GM13977 (cell line): Measurements from ENCODE around the gene ATP6V1B1.

ENCODE experiments used
- DNase-seq: peaks from one replicate; pipeline ENCODE4 v3.0.0; 2012; ENCODE audit warnings: low spot score
- CTCF ChIP-seq: IDR thresholded peaks from 2 replicates; pipeline ENCODE4 v1.5.1; 2012; ENCODE audit warnings: mild to moderate bottlenecking, control low read depth; ENCODE audit not compliant: insufficient read depth; ENCODE audit errors: extremely low read depth, missing control alignments
- in situ Hi-C: fragments of 300-500 bp; cut with MboI; formaldehyde crosslinking; loops from one replicate; pipeline ENCODE4 v1.12.0; 2022; ENCODE audit warnings: low sequenced_read_pairs, low pct_unique_long_range_greater_than_20kb, mixed read lengths, inconsistent platforms; ENCODE audit not compliant: unreplicated experiment

Gene ATP6V1B1

GRCh38 chr2:70905443-70906421, 30.0 kb upstream of the ATP6V1B1 start:
- TF ChIP-seq CTCF: no peak
- DNase-seq: no peak
- in situ Hi-C loops: no loop called here

- DNase-seq: no peak
- in situ Hi-C loops: no loop called here
- TF ChIP-seq CTCF: no peak
Measured at GRCh38 chr2:70906439-70907005, 29.2 kb upstream of the ATP6V1B1 start.

- in situ Hi-C loops: no loop called here
- no peak for DNase-seq
- no peak for TF ChIP-seq CTCF
Measured at GRCh38 chr2:70907130-70908057, 28.3 kb upstream of the ATP6V1B1 start.

- no peak for TF ChIP-seq CTCF
- in situ Hi-C loops: no loop called here
- DNase-seq: no peak
Measured at GRCh38 chr2:70916291-70916690, 19.4 kb upstream of the ATP6V1B1 start.

GRCh38 chr2:70918016-70918415, 17.7 kb upstream of the ATP6V1B1 start:
- no peak for TF ChIP-seq CTCF
- in situ Hi-C loops: no loop called here
- no peak for DNase-seq
